K562 (cell line): ENCODE data around the gene PPP1R14C. TPM values are rescaled to one million over a fixed set of nuclear protein-coding genes. Genes with fewer than 3 reads are reported as not detected.

Experiments
- CBX8 ChIP-seq: fragments of 200-600 bp; sonication (generic); IDR thresholded peaks from 2 replicates; pipeline ENCODE4 v1.6.1; 2012; ENCODE audit warnings: borderline replicate concordance, mixed run types, low read depth, mild to moderate bottlenecking, moderate library complexity, mixed read lengths, low read length, control low read depth, inconsistent platforms; ENCODE audit not compliant: poor library complexity, severe bottlenecking; ENCODE audit errors: extremely low read depth
- JUND ChIP-seq, 2 experiments: IDR thresholded peaks; 2 replicates in 1 of 2; 3 replicates in 1 of 2; pipeline ENCODE4 v1.6.1; 2011; ENCODE audit warnings: borderline replicate concordance in 2 of 2, low read depth in 2 of 2, low read length in 2 of 2, improper control_type of control experiment in 1 of 2, missing biosample characterization in 1 of 2, missing genetic modification characterization in 1 of 2, missing genetic modification reagents in 1 of 2
- KDM2B ChIP-seq: fragments of 250-450 bp; sonication (Bioruptor Pico); IDR thresholded peaks from 2 replicates; pipeline ENCODE4 v1.8.0; 2021; ENCODE audit warnings: mild to moderate bottlenecking, moderate library complexity
- L3MBTL2 ChIP-seq: fragments of 450-650 bp; IDR thresholded peaks from 2 replicates; pipeline ENCODE4 v1.6.1; 2016; ENCODE audit warnings: mild to moderate bottlenecking, moderate library complexity
- NFYB ChIP-seq: IDR thresholded peaks from 2 replicates; pipeline ENCODE4 v1.6.1; 2011; ENCODE audit warnings: mild to moderate bottlenecking, moderate library complexity; ENCODE audit not compliant: insufficient read length; ENCODE audit errors: extremely low read depth
- NR0B1 ChIP-seq: fragments of 450-650 bp; IDR thresholded peaks from one replicate; pipeline ENCODE4 v1.6.1; 2018; ENCODE audit warnings: mild to moderate bottlenecking, moderate library complexity; ENCODE audit not compliant: partially characterized antibody
- NR2C2 ChIP-seq, 2 experiments: fragments of 200-800 bp in 1 of 2; sonication (Bioruptor generic) in 1 of 2; sonication (generic) in 1 of 2; formaldehyde crosslinking in 1 of 2; IDR thresholded peaks; 2 replicates each; pipeline versions ENCODE4 v1.6.1 to v1.8.0; 2016 to 2022; ENCODE audit warnings: mild to moderate bottlenecking in 1 of 2, missing compliant biosample characterization in 1 of 2, missing genetic modification characterization in 1 of 2, missing genetic modification reagents in 1 of 2
- SRSF1 ChIP-seq: fragments of 200-400 bp; formaldehyde crosslinking; IDR thresholded peaks from 2 replicates; pipeline ENCODE4 v1.6.1; 2017; ENCODE audit warnings: mild to moderate bottlenecking, low read depth, low read length, moderate library complexity
- XRCC5 ChIP-seq: fragments of 200-400 bp; formaldehyde crosslinking; IDR thresholded peaks from 2 replicates; pipeline ENCODE4 v1.6.1; 2017; ENCODE audit warnings: low read depth, mild to moderate bottlenecking, low read length
- ZFP91 ChIP-seq: sonication (generic); formaldehyde crosslinking; IDR thresholded peaks from 2 replicates; pipeline ENCODE4 v1.8.0; 2022; ENCODE audit warnings: mild to moderate bottlenecking, missing genetic modification reagents
- ZNF280A ChIP-seq: fragments of 450-650 bp; IDR thresholded peaks from 2 replicates; pipeline ENCODE4 v1.6.1; 2018; ENCODE audit warnings: mild to moderate bottlenecking, low read depth; ENCODE audit not compliant: partially characterized antibody
- polyA plus RNA-seq, 8 experiments: library from polyadenylated mRNA; depleted of rRNA in 4 of 8; stranded (reverse) in 5 of 8; unstranded in 3 of 8; fragments of >200 nt; fragmentation: Nextera tagmentation in 2 of 8; fragmentation: Illumina TruSeq in 1 of 8; extraction: Ambion mirVana in 2 of 8; extraction: Trizol in 1 of 8; gene quantifications; 2 replicates each; pipeline versions ENCODE4 v1.2.1 to v1.2.3, GENCODE V29; 2011 to 2014; ENCODE audit warnings: inconsistent platforms in 1 of 8, missing spikeins in 1 of 8
- total RNA-seq, 7 experiments: library from RNA; depleted of rRNA in 6 of 7; stranded (reverse); fragments of >200 nt in 6 of 7; fragmentation: Illumina TruSeq in 2 of 7; extraction: Trizol in 2 of 7; gene quantifications; 2 replicates each; pipeline versions ENCODE4 v1.2.1 to v1.2.3, GENCODE V29; 2011 to 2021; ENCODE audit warnings: low replicate concordance in 1 of 7

Gene PPP1R14C
- total and polyA plus RNA-seq, 9 of the 15 experiments (the other 6 are each of a cell fraction or from before 2014, with no cell fraction given) = 4.5 to 16.6 (median 11.9) TPM

GRCh38 chr6:150142670-150143515 is at the start of gene PPP1R14C (continued):
- TF ChIP-seq XRCC5 (no peak), L3MBTL2 (peak; percentile 71; the same call in 1 of the 2 replicates), ZNF280A (no peak), ZFP91 (CRISPR knock-in tag) (peak; percentile 91), NR2C2 (CRISPR knock-in tag; IDR thresholded peaks at IDR 0.05) (no peak), NR2C2 (tag; IDR thresholded peaks at IDR 0.05) (no peak), NR0B1 (no peak), KDM2B (CRISPR knock-in tag) (no peak), CBX8 (no peak), SRSF1 (no peak), NFYB (no peak), JUND (IDR thresholded peaks at IDR 0.05; ENCODE audit: borderline replicate concordance, low read depth, low read length) (no peak), JUND (tag; IDR thresholded peaks at IDR 0.05; ENCODE audit: borderline replicate concordance, low read depth, low read length) (no peak)
